Jurkat, Clone E6-1 (cell line): ENCODE measurements around the gene PNPLA6.
"Not testable (repeated sequence)": the region's sequence is repeated elsewhere in the genome, so short reads cannot be mapped to it uniquely, and the experiment has no call there.

Experiments
- DNase-seq: peaks from one replicate; pipeline ENCODE4 v3.0.0-alpha.2; 2011; ENCODE audit warnings: low read depth, low spot score
- H3K4me3 ChIP-seq: 2 replicates; pipeline ENCODE4 v1.5.1; 2011; ENCODE audit warnings: mild to moderate bottlenecking, low read length, control low read depth, moderate library complexity

PNPLA6 gene

DNA sequence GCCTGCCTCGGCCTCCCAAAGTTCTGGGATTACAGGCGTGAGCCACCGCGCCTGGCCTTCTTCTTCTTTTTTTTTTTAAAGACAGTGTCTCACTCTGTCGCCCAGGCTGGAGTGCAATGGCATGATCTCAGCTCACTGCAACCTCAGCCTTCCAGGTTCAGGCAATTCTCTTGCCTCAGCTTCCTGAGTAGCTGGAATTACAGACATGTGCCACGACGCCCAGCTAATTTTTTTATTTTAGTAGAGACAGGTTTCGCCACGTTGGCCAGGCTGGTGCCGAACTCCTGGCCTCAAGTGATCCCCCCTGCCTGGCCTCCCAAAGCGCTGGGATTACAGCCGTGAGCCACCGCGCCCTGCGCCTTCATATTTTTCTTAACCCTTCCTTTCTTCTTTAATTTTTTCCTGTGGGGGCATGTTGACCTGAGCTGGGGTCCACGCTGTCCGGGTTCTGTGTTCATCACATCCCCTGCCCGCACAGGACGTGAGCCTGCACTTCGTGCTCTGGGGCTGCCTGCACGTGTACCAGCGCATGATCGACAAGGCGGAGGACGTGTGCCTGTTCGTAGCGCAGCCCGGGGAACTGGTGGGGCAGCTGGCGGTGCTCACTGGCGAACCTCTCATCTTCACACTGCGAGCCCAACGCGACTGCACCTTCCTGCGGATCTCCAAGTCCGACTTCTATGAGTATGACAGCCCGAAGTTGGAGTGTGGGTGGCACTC lies 14.1 kb downstream of the PNPLA6 start:
- no peak overlapping the region for H3K4me3 ChIP-seq
- no peak for DNase-seq

DNA sequence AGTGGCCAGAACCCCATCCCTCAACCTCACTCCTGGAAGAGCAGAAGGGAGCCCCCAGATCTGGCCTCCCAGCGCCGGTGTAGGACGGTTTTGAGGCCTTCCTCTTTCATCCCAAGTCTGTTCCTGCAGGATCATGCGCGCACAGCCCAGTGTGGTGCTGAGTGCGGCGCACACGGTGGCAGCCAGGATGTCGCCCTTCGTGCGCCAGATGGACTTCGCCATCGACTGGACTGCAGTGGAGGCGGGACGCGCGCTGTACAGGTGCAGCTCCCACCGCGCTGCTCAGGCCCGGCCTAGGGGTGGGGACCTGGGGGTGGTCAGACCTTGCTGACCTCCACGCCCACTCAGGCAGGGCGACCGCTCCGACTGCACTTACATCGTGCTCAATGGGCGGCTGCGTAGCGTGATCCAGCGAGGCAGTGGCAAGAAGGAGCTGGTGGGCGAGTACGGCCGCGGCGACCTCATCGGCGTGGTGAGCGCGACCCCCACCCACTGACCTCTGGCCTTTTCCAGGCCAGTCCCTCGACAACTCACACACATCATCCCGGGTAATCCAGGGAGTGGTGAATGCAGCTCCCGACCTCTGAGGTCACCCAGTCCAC lies 14.8 kb downstream of the PNPLA6 start:
- no peak overlapping the region for H3K4me3 ChIP-seq

DNA sequence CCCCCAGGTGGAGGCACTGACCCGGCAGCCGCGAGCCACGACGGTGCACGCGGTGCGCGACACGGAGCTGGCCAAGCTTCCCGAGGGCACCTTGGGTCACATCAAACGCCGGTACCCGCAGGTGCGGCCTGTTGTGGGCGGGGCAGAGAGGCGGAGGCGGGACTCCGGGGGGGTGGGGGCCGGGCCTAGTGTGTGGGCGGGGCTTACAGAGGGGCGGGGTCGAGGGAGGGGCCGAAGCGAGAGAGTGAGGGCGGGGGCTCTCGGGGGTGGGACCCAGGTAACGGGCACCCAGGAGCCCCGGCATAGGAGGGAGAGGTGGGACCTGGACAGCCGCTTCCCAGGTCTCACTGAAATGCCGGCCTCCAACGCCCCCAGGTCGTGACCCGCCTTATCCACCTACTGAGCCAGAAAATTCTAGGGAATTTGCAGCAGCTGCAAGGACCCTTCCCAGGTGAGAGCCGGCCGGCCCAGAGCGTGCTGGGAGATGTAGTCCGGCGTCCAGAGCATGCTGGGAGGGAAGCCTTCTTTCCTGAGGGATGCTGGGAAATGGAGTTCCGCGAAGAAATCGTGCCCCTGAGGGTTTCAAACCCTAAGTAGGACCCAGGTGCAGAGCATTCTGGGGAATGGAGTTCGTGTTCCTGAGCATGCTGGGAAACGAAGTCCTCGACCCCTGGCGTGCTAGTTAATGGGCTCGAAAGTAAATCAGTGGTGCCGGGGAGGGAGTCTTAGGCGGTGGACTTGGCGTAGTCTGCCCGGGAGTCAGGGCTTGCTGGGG lies 15.7 kb downstream of the PNPLA6 start:
- DNase-seq = no peak
- no peak overlapping the region for H3K4me3 ChIP-seq

More for the DNA sequence above, 14.8 kb downstream of the PNPLA6 start:
- no peak for DNase-seq

DNA sequence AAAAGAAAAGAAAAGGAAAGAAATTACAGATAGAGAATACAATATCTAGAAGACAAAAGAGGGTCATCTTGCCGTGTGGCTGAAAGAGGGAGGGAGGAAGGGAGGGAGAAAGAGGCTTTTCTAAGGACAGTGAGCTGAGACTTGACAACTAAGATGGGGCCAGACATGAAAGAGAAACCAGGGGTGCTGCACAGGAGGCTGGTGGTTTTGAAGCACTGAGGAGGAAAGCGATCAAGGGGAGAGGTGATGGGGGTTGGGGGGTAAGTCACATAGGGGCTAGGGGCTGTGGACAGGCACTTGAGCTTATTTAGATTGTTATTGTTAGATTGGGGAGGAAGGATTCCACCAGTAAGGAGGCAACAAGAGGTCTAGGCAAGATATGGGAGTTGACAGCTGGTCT lies 17.3 kb downstream of the PNPLA6 start:
- H3K4me3 ChIP-seq = no peak overlapping the region
- DNase-seq = no peak

DNA sequence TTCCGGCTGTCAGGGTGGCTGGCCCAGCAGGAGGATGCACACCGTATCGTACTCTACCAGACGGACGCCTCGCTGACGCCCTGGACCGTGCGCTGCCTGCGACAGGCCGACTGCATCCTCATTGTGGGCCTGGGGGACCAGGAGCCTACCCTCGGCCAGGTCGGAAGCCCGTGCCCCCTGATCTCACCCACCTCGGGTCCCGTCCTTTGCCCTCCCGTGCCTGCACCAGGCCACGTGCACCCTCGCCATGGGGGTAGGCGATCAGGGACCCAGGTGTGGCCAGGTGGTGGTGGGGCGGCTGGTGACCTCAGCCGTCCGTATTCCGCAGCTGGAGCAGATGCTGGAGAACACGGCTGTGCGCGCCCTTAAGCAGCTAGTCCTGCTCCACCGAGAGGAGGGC lies 19.0 kb downstream of the PNPLA6 start:
- H3K4me3 ChIP-seq = no peak overlapping the region
- no peak for DNase-seq

DNA sequence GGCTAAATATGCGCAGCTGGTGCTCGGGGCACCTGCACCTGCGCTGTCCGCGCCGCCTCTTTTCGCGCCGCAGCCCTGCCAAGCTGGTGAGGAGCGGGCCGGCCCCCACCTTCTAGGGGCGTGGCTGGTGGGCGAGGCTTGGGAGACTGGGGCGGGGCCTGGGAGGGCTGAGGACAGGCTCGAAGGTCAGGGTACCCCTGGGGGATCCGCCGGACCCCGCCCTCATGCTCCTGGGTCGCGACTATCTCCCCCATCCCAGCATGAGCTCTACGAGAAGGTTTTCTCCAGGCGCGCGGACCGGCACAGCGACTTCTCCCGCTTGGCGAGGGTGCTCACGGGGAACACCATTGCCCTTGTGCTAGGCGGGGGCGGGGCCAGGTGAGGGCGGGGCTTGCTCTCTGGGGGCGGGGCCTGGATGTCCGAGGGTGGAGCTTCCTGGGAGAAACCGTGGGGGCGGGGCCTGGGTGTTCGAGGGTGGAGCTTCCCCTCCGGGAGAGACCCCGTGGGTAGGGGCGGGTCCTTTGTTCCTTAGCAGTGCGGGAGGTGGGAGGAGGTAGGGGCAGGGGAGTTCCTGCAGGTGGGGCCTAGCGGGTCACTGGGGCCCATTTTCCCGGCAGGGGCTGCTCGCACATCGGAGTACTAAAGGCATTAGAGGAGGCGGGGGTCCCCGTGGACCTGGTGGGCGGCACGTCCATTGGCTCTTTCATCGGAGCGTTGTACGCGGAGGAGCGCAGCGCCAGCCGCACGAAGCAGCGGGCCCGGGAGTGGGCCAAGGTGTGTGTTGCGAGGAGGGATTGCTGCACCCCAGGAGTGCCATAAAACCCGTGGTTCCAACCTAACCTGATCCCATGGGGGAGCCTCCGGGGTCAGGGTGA lies 19.7 kb downstream of the PNPLA6 start:
- H3K4me3 ChIP-seq = no peak overlapping the region
- no peak for DNase-seq

DNA sequence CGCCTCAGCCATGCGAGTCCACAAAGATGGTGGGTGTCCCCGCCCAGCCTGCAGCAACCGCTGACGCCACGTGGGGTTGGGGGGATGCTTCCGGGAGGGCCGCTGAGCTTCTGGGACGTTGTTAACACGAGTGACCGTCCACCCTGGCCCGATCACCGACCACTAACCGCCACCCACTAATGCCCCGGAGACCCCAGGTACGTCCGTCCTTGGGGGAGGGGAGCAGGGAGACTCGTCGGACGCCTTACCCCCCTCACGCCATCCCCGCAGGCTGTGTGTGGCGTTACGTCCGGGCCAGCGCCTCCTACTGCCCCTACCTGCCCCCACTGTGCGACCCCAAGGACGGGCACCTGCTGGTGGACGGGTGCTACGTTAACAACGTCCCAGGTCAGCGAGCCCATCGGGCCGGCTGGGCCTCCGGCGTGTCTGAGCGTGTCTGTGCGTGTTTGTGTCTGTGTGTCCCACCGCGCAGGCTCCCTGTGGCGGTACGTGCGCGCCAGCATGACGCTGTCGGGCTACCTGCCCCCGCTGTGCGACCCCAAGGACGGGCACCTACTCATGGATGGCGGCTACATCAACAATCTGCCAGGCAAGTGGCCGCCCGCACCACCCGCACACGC lies 21.3 kb downstream of the PNPLA6 start:
- DNase-seq = no peak
- no peak overlapping the region for H3K4me3 ChIP-seq

DNA sequence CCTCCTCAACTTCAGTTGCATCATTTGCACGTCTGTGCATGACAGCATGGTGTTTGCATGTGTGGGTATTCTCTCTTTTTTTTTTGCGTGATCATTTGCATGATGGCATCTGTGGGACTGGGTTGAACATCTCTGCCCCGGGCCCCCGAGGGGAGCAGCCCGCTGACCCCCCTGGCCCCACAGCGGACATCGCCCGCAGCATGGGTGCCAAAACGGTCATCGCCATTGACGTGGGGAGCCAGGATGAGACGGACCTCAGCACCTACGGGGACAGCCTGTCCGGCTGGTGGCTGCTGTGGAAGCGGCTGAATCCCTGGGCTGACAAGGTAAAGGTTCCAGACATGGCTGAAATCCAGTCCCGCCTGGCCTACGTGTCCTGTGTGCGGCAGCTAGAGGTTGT lies 23.1 kb downstream of the PNPLA6 start:
- H3K4me3 ChIP-seq = no peak overlapping the region
- no peak for DNase-seq

DNA sequence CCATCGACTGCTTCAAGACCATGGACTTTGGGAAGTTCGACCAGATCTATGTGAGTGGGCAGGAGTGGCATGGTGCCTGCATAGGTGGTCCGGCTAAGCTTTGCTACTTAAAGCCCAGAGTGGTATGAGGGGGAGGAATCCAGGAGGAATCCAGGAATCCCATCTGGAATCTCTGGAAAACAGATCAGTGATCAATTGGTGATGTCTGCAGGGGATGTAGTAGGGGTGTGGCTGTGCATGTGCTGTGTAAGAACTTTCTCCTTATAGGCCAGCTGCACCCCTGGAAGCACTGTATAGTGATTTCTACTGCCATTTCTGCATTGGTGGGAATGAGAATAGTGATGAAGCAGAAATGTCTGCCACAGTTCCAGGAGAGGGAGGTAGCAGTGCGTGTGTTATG lies 23.6 kb downstream of the PNPLA6 start:
- DNase-seq = no peak
- no peak overlapping the region for H3K4me3 ChIP-seq

DNA sequence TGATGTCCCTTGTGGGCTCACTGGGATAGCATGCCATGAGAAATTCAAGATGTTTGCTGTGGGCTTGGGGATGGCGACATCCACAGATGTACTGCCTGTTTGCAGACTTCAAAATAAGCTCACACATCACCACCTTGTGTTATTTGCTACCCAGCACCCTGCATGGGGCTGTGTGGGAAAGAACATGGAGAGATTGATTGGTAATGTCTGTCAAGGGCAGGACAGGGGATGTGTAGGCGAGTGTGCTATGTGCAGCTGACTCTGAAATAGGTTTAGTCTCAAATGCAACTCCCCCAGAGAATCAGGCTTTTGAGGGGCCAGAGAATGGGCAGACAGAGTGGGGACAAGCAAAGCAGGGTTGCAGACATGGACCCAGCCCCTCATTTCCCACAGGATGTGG lies 24.7 kb downstream of the PNPLA6 start:
- no peak overlapping the region for H3K4me3 ChIP-seq

DNA sequence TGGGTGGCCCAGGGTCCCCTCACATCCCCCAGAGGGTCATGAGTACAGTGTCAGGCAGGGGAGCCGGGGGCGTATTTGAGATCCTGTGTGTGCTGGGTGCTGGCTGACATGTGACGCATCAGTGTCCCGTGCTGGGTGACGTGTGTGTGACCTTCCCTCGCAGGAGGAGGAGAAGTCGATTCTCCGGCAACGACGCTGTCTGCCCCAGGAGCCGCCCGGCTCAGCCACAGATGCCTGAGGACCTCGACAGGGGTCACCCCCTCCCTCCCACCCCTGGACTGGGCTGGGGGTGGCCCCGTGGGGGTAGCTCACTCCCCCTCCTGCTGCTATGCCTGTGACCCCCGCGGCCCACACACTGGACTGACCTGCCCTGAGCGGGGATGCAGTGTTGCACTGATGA lies 25.8 kb downstream of the PNPLA6 start:
- DNase-seq = no peak

More for the DNA sequence above, 24.7 kb downstream of the PNPLA6 start:
- DNase-seq = no peak

DNA sequence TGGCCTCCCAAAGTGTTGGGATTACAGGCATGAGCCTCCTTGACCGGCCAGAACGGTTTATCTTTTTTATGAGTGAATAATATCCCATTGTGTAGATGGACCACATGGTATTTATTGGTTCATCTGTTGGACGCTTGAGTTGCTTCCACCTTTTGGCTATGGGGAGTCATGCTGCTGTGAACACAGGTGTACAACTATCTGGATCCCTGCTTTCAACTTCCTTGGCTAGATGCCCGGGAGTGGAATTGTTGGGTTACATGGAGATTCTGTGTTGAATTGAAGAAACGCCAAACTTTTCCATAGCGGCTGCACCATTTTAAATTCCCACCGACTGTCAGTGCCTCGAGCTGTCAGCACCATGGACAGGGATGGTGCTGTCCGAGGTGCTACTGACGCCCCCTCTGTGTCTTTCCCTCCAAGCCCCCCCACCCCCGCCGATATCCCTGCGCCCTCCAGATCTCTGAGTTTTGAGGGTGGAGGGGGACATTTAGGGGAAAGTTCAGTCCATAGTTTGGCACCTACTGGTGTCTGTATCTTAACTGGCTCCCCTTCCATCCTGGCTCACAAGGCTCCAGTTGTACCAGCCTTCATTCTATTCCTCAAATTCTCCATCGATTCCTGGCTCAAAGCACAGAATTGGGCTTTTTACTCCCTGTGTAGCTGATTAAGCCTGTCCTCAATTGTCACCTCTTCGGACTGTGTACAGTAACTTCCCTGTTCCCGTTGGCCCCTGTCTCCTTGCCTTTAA lies 27.3 kb downstream of the PNPLA6 start:
- no peak for DNase-seq
- no peak overlapping the region for H3K4me3 ChIP-seq

More for the DNA sequence above, 25.8 kb downstream of the PNPLA6 start:
- H3K4me3 ChIP-seq = no peak overlapping the region

DNA sequence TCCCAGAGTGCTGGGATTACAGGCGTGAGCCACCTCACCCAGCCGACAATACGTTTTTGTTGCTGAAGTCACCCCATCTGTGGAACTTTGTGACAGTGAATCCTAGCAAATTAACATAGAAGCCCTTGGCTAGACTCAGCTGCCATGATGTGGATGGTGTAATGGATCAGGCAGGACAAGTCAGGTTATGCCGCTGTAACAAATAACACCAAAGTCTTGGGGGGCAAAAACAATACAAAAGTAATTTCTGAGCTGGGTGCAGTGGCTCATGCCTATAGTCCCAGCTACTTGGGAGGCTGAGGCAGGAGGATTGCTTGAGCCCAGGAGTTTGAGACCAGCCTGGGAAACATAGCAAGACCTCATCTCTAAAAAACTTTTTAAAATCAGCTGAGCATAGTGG lies 29.3 kb downstream of the PNPLA6 start:
- no peak overlapping the region for H3K4me3 ChIP-seq
- no peak for DNase-seq

DNA sequence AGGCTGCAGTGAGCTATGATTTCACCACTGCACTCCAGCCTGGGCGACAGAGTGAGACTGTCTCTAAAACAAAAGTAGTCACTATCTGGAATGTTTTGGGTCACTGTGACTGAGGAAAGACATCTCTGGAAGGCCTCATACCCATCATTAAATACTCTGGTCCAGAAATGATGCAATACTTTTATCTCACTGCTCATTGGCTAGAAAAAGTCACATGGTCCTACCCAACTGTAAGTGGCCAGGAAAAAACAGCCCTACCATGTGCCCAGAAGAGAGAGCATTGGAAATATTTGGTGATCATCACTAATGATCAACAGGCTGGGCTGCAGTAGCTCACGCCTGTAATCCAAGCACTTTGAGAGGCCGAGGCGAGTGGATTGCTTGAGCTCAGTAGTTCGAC lies 29.8 kb downstream of the PNPLA6 start:
- H3K4me3 ChIP-seq = no peak overlapping the region
- DNase-seq = no peak

DNA sequence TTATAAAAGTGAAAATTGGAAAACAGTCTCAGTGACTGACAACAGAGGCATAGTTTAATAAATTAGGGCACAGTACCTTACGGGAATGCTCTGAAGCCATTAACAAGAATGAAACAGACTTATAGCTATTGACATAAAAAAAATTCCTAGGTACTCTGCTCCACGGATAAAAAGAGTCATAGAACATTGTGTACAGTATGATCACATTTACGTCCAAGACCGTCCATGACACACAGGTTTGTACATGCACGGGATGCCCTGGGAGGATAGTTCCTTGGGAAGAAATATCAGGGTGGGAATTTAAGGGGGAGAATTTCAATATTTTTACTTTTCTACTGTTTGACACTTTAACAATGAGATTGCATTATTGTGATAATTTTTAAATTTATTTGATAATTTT lies 35.2 kb downstream of the PNPLA6 start:
- H3K4me3 ChIP-seq = no peak overlapping the region
- DNase-seq = no peak

DNA sequence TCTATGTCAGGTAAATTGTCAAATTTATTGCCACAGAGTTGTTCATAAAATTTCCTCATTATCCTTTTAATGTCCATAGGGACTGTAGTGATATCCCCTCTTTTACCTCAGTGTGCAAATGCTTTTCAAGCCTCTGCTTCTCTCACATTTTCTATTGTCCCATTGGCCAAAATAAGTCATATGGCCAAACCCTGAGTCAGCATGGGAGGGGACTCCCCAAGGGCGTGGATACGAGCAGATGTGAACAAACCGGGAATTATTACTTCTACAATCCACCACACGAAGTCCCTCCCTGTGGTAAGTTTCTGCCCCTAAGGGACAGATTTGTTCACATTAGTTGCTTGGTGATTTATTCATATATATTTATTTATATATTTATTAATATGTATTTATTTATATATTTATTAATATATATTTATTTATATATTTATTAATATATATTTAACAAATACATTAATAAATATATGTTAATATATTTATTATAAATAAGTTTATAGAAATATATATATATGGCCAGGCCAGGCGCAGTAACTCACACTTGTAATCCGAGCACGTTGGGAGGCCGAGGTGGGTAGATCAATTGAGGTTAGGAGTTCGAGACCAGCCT lies 40.0 kb downstream of the PNPLA6 start:
- H3K4me3 ChIP-seq = no peak overlapping the region
- no peak for DNase-seq

DNA sequence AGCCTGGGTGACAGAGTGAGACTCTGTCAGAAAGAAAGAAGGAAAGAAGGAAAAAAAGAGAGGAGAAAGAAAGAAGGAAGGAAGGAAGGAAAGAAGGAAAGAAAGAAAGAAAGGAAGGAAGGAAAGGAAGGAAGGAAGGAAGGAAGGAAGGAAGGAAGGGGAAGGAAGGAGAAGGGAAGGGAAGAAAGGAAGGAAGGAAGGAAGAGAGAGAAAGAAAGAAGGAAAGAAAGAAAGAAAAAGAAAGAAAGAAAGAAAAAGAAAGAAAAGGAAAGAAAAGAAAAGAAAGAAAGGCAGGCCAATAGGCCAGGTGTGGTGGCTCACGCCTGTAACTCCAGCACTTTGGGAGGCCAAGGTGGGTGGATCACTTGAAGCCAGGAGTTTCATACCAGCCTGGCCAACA lies 41.9 kb downstream of the PNPLA6 start:
- DNase-seq, H3K4me3 ChIP-seq: not testable (repeated sequence)

DNA sequence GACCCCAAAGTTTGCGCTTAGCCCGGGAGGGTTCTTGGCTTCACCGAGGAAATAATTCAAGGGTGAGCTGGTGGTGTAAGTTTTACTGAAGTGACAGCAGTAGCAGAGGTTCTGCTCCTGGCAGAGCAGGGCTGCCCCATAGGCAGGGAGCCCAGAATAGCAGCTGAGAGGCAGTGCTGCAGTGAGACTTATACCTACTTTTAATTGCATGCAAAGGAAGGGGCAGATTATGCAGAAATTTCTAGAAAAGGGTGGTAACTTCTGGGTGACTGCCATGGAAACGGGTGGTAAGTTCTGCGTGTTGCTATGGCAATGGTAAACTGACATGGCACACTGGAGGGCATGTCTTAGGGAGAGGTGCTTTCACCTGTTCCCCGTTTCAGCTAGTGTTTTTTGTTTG lies 42.6 kb downstream of the PNPLA6 start:
- no peak for DNase-seq
- H3K4me3 ChIP-seq = no peak overlapping the region
